ENCODE results near the gene SCP2.
"Not testable (repeated sequence)": the region's sequence is repeated elsewhere in the genome, so short reads cannot be mapped to it uniquely, and the experiment has no call there.

SCP2 gene

DNA sequence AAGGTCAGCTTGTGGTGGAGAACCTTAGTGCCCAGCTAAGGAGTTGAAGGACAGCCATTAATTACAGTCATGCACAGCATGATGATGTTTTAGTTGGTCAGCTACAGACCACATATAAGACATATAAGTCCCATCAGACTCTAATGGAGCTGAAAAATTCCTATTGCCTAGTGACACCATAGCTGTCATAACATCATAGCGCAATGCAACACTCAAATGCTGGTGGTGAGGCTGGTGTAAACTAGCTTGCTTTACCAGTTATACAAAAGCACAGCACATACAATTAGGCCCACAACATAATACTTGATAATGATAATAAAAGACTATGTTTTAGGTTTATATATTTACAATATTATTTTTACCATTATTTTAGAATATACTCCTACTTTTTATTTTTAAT lies 9.5 kb upstream of the SCP2 start:
- DNase-seq, result no peak

DNA sequence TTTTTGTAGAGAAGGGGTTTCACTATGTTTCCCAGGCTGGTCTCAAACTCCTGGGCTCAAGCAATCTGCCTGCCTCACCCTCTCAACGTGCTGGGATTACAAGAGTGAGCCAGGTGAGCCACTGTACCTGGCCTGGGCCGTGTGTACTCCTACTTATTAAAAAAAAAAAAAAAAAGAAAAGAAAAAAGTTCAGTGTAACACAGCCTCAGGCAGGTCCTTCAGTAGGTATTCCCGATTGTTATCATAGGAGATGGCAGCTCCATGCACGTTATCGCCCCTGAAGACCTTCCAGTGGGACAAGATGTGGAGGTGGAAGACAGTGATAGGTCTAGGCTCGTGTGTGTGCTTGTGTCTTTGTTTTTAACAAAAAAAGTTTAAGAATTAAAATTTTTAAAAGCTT lies 8.9 kb upstream of the SCP2 start:
- DNase-seq, result no peak

DNA sequence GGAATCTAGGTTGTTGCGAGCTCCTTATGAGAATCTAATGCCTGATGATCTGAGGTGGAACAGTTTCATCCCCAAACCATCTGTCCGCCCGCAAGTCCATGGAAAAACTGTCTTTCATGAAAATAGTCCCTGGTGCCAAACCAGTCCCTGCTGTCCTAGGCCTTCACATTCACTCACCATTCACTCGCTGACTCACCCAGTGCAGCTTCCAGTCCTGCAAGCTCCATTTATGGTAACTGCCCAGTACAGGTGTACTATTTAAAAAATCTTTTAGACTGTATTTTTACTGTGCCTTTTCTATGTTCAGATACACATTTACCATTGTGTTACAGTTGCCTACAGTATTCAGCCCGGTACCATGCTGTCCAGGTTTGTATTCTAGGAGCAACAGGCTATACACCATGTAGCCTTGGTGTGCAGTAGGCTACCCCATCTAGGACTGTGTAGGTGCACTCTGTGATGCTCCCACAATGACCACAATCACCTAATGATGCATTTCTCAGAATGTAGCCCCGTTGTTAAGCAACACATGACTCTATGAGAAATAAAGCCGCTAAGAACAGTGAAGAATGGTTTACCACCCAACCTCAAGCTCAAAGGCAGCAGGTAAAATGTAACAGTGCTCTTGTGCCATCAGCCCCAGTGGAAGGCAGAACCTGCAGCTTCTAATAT lies 7.9 kb upstream of the SCP2 start:
- DNase-seq, result no peak

DNA sequence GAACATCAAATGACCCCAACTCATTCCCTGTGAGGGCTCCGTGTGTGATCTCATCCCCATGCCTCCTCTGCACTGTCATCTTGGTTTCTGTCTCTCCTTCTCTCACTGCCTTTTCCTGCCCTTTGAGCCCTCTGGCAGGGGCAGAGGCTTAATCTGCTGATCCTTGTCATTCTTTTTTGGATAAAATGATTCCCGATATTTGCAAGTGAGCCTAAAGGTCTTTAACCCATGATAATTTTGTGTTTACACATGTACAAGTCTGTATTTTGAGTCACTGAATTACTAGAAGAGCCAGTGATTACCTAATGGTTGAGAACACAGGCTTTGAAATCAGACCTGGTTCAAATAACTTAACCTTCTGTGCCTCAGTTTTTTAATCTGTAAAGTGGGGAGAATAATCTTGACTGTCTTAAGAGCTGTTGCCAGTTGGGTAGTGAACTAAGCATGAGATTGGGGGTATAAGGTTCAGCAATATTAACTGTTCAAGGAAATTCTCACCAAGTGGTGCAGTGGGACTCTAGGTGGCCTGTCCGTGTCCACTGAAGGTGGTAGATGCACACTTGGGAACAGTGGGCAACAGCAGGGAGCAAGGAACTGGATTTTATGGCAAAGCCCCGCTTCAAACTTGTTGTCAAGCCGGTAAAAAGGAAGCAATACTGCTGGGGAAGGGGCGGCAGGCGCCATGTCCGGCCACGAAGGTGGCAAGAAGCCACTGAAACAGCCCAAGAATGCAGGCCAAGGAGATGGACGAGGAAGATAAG lies 7.2 kb upstream of the SCP2 start:
- DNase-seq, result no peak

DNA sequence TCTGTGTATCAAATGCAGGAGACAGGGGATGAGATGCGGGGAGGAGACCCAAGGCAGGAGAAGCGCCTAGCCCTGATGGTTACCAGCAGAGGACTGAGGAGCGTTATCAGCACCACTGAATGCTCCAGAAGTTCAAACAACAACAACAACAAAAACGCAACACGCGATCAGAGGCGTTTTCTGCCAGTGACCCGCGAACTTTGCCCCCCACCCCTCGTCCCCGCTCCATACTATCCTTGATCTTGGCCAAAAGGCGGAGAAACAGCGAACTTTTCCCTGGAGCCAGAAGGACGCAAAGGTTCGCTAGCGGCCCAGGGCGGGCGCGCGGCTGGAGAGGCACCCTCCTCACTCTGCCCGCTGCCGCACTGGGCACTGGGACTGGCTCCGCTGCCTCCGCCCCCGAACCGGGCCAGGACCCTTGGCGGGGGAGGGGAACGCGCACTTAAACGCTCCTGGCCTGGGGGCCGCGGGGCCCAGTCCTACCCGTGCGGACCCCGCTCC lies 6.2 kb upstream of the SCP2 start:
- DNase-seq, result no peak

DNA sequence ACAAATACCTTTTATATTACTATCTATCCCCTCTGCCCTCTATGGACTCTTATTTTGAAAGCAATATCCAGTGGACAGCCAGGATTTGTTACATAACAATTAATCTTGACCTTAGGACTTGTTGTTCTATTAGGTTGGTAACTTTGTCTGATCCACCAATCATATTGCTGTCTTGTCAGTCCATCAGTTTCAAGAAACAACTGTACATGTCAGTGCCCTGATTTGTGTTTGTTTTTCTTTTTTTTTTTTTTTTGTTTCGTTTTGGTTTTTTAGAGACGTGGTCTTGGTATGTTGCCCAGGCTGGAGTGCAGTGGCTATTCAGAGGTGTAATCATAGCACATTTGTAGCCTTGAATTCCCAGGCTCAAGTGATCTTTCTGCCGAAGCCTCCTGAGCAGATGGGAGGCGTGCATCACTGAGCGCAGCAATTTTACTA lies 1.5 kb upstream of the SCP2 start:
- no peak for DNase-seq

DNA sequence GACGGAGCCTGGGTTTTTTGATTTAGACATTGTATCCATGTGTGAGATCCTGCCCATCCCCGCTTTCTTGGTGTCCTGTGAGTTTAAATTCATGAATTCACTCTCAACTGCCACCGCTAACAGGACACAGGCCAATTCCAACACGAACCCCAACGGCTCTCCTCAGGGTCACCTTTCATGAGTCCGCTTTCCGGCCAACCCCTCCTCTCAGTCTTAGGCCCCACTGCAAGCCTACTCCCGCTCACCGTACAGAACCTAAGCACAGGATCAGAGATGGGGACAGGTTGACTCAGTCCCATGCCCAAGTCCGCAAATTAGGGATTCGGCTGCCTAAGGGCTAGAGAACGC lies 238 bp upstream of the SCP2 start:
- no peak for DNase-seq

DNA sequence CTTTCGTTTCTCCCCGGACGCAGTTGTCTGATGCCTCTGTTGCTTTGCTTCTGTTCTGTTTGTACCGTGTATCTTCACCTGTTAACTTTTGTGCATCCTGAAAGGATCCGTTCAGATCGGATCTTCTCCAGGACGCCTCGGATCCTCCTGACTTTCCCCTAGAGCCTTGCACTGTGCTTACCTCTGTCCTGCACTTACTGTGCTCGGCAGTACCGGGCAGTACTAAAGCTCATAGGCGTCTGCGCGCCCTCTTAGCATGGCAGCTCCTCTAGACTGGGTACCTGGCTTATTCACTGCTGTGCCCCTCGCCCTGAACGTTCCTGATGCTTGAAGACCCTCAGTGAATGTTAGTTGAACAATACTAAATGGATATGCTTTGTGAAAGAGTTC lies 934 bp downstream of the SCP2 start:
- DNase-seq, result no peak

DNA sequence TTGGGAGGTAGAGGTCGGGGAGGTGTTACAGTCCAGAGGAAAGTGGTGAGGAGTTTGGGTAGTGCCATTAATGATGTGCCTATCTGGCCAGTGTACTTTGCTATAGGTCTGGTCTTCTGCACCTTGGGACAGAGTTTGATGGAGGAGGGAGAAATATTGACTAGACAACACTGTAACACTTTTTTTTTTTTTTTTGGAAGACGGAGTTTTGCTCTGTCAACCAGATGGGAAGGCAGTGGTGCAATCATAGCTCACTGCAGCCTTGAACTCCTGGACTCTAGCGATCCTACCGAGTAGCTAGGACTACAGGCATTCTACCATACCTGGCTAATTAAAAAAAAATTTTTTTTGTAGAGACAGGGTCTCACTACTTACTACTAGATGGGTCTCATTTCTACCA lies 1.9 kb downstream of the SCP2 start:
- DNase-seq, result no peak

DNA sequence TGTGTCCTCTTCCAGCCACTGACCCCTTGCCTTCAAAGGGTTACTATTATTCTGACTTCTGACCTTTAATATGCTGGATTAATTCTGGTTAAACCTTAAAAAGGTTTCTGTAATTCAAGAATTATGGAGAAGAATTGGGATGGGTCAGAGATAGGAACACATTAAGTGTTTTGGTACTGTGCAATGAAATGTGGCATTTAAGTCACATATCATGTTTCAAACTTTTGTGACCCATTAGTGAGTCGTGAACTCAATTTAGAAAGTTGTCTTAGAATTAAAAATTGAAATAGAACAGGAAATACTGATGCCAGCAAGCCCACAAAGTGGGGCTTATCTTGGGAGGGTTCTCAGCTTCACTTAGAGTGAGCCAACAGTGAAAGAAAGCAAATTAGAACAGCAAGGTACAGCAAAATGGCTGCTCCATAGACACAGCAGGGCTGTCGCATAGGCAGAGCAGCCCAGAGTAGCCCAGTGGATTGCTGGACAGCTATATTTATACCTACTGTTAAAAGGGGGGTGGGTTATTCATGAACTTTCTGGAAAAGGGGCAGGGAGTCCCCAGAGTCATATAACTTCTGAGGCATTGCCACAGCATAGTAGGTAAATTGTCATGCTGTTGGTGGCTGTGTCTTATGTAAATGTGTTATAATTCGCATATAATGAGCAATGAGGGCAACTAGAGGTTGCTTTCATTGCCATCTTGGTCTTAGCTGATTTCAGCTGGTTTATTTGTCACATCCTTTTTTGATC lies 10.5 kb downstream of the SCP2 start:
- no peak for DNase-seq

DNA sequence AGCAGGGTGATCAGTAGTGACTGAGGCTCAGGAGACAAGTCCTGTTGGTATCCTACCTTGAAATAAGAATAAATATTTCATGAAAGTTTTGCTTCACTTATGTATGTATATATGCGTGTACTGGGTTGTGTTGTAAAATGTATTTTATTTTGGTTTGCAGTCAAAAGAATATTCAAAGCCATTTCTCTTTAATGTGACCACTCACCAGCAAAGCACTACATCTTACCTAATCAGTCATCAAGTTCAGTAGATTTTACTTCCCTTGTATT lies 11.0 kb downstream of the SCP2 start:
- DNase-seq, result no peak

DNA sequence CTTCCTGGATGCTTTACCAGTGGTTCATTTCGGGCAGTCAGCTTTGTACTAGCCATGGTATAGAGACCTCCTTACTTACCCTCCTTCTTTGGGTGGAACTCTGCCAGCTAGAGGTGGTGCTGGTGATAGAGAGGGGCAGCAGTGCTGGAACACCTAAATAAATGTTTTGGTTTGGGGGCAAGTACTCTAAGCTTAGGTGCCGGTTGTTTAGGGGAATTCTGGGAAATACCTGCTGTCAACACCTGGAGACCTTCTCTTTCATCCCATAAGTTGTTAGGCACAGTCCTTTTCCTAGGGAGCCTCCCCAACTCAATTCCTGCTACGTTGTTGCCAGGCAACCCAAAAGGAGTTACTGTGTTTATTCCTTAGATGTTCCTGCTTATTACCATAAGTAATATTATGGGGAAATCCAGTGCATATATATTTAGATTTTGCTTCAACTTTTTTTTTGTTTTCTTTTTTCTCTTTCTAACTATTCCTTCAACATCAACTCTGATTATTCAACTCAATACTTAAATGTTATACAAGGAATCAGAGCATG lies 16.9 kb downstream of the SCP2 start:
- no peak for DNase-seq

DNA sequence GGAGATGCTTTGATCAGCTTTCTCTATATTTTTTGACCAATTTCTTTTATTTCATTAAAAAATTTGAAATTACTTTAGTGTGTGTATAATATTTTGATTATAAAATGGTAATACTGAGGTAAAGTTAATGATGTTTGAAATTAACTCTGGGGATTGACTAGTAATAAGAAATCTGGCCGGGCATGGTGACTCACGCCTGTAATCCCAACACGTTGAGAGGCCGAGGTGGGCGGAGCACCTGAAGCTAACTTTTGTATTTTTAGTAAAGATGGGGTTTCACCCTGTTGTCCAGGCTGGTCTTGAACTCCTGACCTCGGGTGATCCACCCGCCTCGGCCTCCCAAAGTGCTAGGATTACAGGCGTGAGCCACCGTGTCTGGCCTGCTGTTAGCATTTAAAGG lies 17.5 kb downstream of the SCP2 start:
- DNase-seq, result no peak

DNA sequence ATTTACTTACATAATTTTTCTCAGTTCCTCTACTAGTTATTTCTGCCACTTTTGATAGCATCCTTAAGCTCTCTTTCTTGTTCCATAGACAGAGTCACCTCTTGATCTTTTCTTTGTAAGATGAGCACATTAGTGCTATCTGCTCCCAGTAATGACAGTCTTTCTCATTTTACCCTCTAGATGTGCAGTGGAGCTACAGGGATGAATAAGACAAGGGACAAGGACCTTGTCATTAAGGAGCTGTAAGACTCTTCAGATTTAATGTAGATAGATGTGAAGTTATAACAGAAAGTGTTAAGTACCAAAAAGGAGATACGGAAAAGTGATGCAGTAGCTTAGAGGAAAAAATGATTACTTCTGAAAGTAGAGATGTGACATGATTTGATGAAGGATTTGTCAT lies 20.4 kb downstream of the SCP2 start:
- no peak for DNase-seq

DNA sequence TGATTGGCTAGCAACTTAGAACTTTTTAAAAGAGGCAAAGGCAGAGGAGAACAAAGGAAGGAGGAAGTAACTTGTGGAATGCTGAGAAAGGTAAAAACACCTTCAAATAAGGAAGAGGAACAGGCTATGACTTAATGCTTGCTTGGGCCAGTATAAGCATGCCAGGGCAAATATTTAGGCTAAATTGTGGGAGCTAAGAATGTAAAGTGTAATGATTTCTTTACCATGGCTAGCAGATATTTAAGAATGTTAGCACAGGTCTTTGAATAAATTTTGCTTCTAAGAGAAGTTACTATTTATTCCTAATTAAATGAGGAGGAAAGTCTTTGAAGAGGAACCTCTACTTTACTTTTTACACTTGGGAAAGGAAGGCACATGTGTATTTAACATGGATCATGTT lies 22.5 kb downstream of the SCP2 start:
- DNase-seq, result not testable (repeated sequence)

DNA sequence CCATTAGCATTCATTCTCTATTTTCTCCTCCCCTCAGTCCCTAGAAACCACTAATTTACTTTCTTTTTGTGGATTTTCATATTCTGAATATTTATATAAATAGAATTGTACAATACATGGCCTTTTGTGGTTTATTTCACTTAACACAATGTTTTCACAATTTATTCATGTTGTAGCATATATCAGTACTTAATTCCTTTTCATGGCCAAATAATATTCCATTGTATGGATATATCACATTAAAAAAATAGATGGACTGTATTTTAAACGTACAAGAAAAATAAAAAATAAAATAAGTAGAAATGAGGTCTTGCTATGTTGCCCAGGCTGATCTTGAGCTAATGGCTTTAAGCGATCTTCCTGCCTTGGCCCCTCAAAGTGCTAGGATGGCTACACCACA lies 25.0 kb downstream of the SCP2 start:
- no peak for DNase-seq

DNA sequence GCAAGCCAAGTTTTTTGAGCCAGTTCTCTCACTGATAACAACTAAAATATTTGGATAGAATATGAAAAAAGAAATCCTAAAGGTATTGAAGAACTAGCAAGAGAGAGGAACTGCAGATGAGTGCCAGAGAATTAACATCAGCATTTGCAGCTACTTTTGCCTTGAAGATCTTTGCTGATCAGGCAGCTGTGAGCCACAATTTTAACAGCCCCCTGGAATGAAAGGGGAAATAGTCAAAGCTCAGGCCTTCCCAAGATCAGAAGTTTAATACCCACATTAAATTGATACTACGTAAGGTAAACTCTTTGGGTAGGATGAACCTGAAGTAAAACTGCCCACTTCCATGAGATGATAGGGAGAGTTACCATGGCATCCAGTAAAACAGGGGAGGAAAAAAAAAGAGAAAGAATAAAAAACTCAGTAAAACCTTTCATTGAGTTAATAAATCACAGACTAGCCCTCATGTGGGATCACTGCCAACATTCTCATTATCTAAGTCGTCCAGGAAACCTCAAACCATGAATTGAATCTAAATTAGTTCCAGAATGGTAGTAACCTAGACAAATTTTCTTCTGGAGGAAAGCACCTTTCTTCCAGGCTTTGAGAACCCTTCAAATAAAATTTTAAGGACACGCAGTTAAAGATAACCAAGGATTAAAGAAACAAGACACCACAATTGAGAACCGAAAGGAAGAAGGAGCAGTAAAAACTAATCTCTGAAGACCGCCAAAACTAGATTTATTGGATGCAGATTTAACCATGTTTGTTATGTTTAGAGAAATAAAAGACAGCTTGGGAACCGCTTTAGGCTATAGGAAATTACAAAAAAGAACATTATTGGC lies 28.3 kb downstream of the SCP2 start:
- no peak for DNase-seq

DNA sequence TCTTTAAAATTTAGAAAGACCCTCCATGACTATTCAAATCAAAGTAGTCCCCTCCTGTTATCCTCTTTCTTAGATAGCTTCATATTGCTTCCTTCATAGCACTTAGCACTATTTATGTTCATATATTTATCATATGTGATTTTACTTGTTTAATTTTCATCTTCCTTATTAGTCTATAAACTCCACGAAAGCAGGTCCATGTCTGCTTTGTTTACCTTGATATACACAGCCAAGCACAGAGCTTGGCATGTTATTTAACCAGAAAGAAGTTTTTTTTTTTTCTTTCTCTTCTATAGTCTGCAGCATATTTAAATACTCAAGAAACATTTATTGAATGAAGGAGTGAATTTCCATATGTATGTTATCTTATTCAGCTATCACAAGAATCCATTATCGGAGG lies 36.0 kb downstream of the SCP2 start:
- no peak for DNase-seq

DNA sequence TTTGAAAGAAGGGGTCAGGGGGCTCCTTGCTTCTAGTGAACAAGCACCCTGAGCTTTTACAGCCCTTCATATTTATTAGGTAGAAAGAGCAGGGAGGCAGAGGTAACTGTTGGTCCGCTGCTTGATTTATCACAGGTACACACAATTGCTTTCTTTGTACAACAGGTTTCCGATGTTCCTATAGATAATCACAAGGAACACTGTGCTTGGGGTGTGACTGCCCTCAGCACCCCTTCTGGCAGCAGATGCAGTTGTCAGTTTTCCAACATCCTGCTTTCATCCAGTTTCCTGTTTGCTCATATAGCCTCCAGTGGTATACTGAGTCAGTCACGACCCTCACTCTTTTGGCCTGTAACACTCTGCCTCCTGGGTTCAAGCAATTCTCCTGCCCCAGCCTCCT lies 40.6 kb downstream of the SCP2 start:
- no peak for DNase-seq

DNA sequence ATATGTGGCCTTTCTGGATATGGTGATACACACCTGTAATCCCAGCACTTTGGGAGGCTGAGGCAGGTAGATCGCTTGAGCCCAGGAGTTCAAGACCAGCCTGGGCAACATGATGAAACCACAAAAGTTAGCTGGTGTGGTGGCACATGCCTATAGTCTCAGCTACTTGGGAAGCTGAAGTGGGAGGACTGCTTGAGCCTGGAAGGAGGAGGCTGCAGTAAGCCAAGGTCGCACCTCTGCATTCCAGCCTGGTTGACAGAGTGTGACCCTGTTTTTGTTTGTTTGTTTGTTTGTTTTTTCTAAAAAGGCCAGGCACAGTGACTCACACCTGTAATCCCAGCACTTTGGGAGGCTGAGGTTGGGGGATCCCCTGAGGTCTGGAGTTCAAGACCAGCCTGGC lies 42.2 kb downstream of the SCP2 start:
- DNase-seq, result not testable (repeated sequence)

DNA sequence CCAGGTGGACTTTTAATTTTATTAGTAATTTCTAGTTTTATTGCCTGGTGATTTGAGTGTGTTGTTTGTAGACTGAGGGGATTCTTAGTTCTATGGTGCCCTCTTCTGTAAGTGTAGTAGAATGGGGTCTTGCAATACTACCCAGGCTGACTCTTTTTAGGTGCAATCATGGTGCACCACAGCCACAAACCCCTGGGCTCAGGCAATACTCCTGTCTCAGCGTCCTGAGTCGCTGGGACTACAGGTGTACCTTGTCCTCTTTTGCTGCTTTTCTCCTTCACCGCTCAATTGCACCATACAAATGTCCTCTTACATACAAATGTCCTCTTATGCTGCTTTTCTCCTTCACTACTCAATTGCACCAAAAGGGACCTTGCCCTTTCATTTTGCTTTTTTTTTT lies 43.1 kb downstream of the SCP2 start:
- DNase-seq, result no peak

DNA sequence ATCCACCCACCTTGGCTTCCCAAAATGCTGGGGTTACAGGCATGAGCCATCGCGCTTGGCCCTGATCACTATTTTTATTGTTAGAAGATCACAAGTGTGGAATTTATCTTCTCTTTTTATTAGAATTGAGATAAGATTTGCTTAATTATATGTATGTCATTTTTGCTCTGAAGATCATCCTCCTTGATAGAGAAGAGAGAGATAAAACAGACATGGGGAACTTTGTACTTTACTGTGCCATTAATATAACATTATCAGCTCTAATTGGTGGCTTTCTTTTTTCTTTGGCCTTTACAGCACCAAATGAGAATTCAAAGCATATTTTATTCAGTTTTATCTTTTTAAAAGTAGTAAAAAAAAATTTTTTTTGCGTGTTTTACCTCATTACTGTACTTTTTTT lies 46.8 kb downstream of the SCP2 start:
- DNase-seq, result no peak
